CD8-positive, alpha-beta memory T cell (primary cell): ENCODE data around the gene HLA-F. TPM values are rescaled to one million over a fixed set of nuclear protein-coding genes. Genes with fewer than 3 reads are reported as not detected.
A peak's percentile ranks its signal among the peaks of the same experiment; 100 is the strongest.

Experiments
- CTCF ChIA-PET: fragments of 350-600 bp; sonication (Branson Sonifier 250); formaldehyde crosslinking; loops from one replicate; lab custom pipeline; 2021; ENCODE audit warnings: antibody characterized with exemption; lab: Charles Lee
- POLR2A ChIA-PET: fragments of 350-600 bp; sonication (Branson Sonifier 250); formaldehyde crosslinking; loops from one replicate; lab custom pipeline; 2021; ENCODE audit warnings: antibody characterized with exemption; lab: Charles Lee
- DNase-seq, 5 donors: peaks; one replicate each; pipeline versions ENCODE4 v3.0.0 to v3.0.0-alpha.2; 2020 to 2022; ENCODE audit warnings: mixed read lengths in 1 of 5
- H3K27ac ChIP-seq: one replicate; pipeline ENCODE4 v1.7.0; 2013; ENCODE audit warnings: low read depth, mild to moderate bottlenecking, low read length, moderate library complexity
- H3K27me3 ChIP-seq: 2 replicates; pipeline ENCODE4 v1.7.0; 2013; ENCODE audit warnings: low read length, mild to moderate bottlenecking; ENCODE audit not compliant: insufficient read depth, poor library complexity, severe bottlenecking
- H3K36me3 ChIP-seq: 2 replicates; pipeline ENCODE4 v1.7.0; 2013; ENCODE audit warnings: mild to moderate bottlenecking, low read length, moderate library complexity; ENCODE audit not compliant: insufficient read depth
- H3K4me1 ChIP-seq: 2 replicates; pipeline ENCODE4 v1.7.0; 2013; ENCODE audit warnings: mild to moderate bottlenecking, low read length, moderate library complexity; ENCODE audit not compliant: insufficient read depth
- H3K4me3 ChIP-seq: 2 replicates; pipeline ENCODE4 v1.7.0; 2013; ENCODE audit warnings: mild to moderate bottlenecking, low read length
- H3K9me3 ChIP-seq: 2 replicates; pipeline ENCODE4 v1.7.0; 2013; ENCODE audit warnings: mild to moderate bottlenecking, low read length
- H3K27ac Mint-ChIP-seq, 8 donors: one replicate each; pipeline ENCODE4 v1.8.0; 2020 to 2021; ENCODE audit warnings: mixed read lengths in 8 of 8, mild to moderate bottlenecking in 6 of 8, inconsistent platforms in 3 of 8, moderate library complexity in 3 of 8
- H3K27me3 Mint-ChIP-seq, 2 donors: one replicate each; pipeline ENCODE4 v1.8.0; 2020 to 2021; ENCODE audit warnings: mixed read lengths in 2 of 2, mild to moderate bottlenecking in 1 of 2, moderate library complexity in 1 of 2
- H3K36me3 Mint-ChIP-seq, 3 donors: one replicate each; pipeline ENCODE4 v1.8.0; 2020 to 2021; ENCODE audit warnings: mixed read lengths in 3 of 3, inconsistent platforms in 1 of 3, mild to moderate bottlenecking in 1 of 3
- H3K4me1 Mint-ChIP-seq, 3 donors: one replicate each; pipeline ENCODE4 v1.8.0; 2020 to 2021; ENCODE audit warnings: mixed read lengths in 3 of 3, inconsistent platforms in 1 of 3, mild to moderate bottlenecking in 1 of 3
- H3K4me3 Mint-ChIP-seq, 7 donors: one replicate each; pipeline ENCODE4 v1.8.0; 2020 to 2021; ENCODE audit warnings: mixed read lengths in 7 of 7, mild to moderate bottlenecking in 6 of 7, moderate library complexity in 4 of 7, inconsistent platforms in 2 of 7
- H3K9me3 Mint-ChIP-seq, 5 donors: one replicate each; pipeline ENCODE4 v1.8.0; 2020 to 2022; ENCODE audit warnings: mixed read lengths in 5 of 5, mild to moderate bottlenecking in 3 of 5, moderate library complexity in 2 of 5, inconsistent platforms in 1 of 5
- polyA plus RNA-seq: library from polyadenylated mRNA; unstranded; fragments of 300-500 nt; fragmentation: Illumina TruSeq; gene quantifications from one replicate; pipeline ENCODE4 v1.2.3, GENCODE V29; 2021
- total RNA-seq, 2 experiments: library from RNA; stranded (reverse); gene quantifications; one replicate each; pipeline ENCODE4 v1.2.3, GENCODE V29; 2021

Gene HLA-F
- total and polyA plus RNA-seq, 3 experiments from 2014 or later: 222 to 500 (median 242) TPM

DNA sequence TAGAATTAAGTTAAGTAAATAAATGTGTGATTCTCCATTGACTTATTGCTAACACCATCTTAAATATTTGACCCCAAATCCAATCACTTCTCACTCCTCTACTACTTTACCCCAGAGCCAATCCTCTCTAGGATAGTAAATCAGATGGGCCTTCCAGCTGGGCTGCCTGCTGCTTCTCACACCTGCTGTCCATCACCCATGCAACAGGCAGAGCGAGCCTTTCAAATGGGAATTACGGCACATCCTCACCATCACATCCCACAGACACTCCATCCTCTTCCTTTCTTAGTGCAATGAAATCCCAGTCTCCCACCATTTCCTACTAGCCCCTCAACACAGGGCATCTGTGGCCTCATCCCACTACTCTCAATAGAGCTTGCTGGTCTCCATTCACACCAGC is 34.0 kb downstream of the HLA-F start:
- H3K4me1 Mint-ChIP-seq: peaks cover 9 to 24% (median 21%) of the 10 kb centered on the region in 3 donors
- POLR2A ChIA-PET: no interaction called here

DNA sequence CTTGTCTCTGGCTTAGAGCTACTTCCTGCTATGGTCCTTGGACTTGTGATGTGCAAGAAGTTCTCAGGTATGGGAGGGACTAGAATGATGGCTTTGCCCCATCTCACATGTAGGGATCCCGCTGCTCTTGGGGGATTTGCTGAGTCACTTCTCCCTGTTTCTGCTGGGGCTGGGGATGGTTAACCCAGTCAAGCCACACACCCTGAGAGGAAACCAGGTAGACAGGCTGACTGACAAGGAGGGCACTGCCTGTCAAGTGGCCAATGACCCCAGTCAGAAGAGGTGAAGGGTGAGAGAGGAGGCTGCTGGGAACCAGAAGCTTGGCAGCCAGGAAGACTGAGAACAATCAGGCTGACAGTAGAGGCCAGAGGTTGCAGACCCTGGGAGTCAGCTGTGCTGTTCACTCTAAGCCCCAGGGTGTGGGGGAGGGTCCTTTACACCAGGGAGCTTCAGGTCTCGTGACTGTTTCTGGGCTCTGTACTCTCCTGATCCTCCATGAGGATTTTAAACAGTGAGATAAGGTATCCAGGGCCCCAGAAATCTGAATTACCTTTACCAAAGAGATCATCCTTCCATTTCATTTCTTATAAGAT is 34.6 kb downstream of the HLA-F start:
- Histone ChIP-seq H3K4me1 (peaks cover 6% of the 10 kb centered on the region), H3K27me3 (no peaks in the 10 kb centered on the region), H3K27ac (no peak overlapping the region), H3K36me3 (no peaks in the 10 kb centered on the region), H3K4me3 (no peak overlapping the region), H3K9me3 (no peaks in the 10 kb centered on the region)
- ChIA-PET CTCF (interaction anchor here (1.7 kb wide), 1 partner anchor 20 kb away, joined by 5 read pairs; no protein-coding TSS in a partner anchor), POLR2A (no interaction called here)
- peak overlapping the region in 1 of 8 donors; percentile 91 for H3K27ac Mint-ChIP-seq
- H3K4me3 Mint-ChIP-seq: peak overlapping the region in 1 of 7 donors; percentile 32
- H3K36me3 Mint-ChIP-seq: peaks cover 0 to 3% (median 0%) of the 10 kb centered on the region in 3 donors
- no peak for DNase-seq
- peaks cover 6 to 21% (median 17%) of the 10 kb centered on the region in 3 donors for H3K4me1 Mint-ChIP-seq
- peaks cover 0 to 14% of the 10 kb centered on the region in 2 donors for H3K27me3 Mint-ChIP-seq
- H3K9me3 Mint-ChIP-seq: no peaks in the 10 kb centered on the region

More for the DNA sequence above, 34.0 kb downstream of the HLA-F start:
- Histone ChIP-seq H3K9me3 (no peaks in the 10 kb centered on the region), H3K27me3 (no peaks in the 10 kb centered on the region), H3K27ac (no peak overlapping the region), H3K4me1 (peaks cover 6% of the 10 kb centered on the region), H3K4me3 (no peak overlapping the region), H3K36me3 (no peaks in the 10 kb centered on the region)
- DNase-seq: no peak
- peaks cover 0 to 6% (median 0%) of the 10 kb centered on the region in 3 donors for H3K36me3 Mint-ChIP-seq
- H3K27me3 Mint-ChIP-seq: peaks cover 0 to 14% of the 10 kb centered on the region in 2 donors
- H3K27ac Mint-ChIP-seq: peak overlapping the region in 1 of 8 donors; percentile 91
- peak overlapping the region in 1 of 7 donors; percentile 32 for H3K4me3 Mint-ChIP-seq
- CTCF ChIA-PET: interaction anchor here (1.4 to 1.7 kb wide), 2 partner anchors 19 kb away, joined by 5 to 6 read pairs; no protein-coding TSS in a partner anchor
- H3K9me3 Mint-ChIP-seq: no peaks in the 10 kb centered on the region

DNA sequence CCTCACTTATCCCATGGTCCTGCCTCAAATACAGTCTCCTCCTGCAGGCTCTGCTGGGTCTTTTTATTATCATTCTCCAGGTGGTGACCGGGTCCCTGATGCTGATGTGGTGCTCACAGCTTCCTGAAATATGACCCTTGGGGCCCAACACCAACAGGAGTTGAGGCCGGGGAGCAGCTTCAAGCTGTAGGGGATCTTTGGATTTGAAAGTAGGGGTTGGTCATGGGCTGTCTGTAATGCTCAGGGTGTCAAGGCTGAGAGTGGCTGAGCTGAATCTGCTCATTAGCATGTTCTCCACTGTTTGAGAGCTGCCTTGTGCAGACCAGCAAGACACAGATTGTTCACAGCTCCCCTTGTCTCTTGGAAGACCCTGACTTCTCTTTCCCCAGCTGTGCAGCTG is 35.5 kb downstream of the HLA-F start:
- H3K9me3 ChIP-seq: no peaks in the 10 kb centered on the region
- no peaks in the 10 kb centered on the region for H3K9me3 Mint-ChIP-seq
- no peaks in the 10 kb centered on the region for H3K27me3 ChIP-seq
- H3K27me3 Mint-ChIP-seq: peaks cover 0 to 16% of the 10 kb centered on the region in 2 donors
- CTCF ChIA-PET: interaction anchor here (1.2 to 2.3 kb wide), 4 partner anchors 9 to 93 kb away, joined by 4 to 6 read pairs (median 4); no protein-coding TSS in a partner anchor
- no peak for DNase-seq
- H3K36me3 ChIP-seq: no peaks in the 10 kb centered on the region
- H3K4me3 Mint-ChIP-seq: peak overlapping the region in 1 of 7 donors; percentile 48
- H3K27ac ChIP-seq: no peak overlapping the region
- H3K4me1 Mint-ChIP-seq: peaks cover 0 to 16% (median 7%) of the 10 kb centered on the region in 3 donors
- H3K4me3 ChIP-seq: no peak overlapping the region
- POLR2A ChIA-PET: interaction anchor here (0.6 kb wide), 1 partner anchor 9 kb away, joined by 3 read pairs; no protein-coding TSS in a partner anchor
- H3K4me1 ChIP-seq: peaks cover under 1% of the 10 kb centered on the region
- H3K36me3 Mint-ChIP-seq: no peaks in the 10 kb centered on the region
- H3K27ac Mint-ChIP-seq: no peak overlapping the region

DNA sequence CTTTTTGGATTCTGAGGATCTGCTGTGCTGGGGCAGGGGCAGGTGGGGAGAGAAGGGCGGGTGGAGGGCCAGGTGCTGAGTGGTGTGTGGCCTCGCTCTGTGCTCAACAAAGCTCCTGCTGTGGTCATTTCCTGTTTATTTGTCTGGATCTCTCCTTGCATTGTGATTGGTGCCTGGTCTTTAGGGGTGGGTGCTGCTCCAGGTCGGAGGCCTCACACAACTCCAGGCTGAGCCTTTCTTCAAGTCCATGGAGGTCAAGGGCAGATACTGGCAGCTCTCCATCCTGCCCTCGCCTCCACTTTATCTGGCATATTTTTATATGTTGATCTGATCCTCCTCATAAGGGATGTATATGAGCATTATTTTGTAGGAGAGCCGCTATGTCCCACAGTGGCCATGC is 36.2 kb downstream of the HLA-F start:
- peak overlapping the region in 1 of 8 donors; percentile 52 for H3K27ac Mint-ChIP-seq
- no peak overlapping the region for H3K4me3 ChIP-seq
- peaks cover 0 to 16% (median 6%) of the 10 kb centered on the region in 3 donors for H3K4me1 Mint-ChIP-seq
- H3K27ac ChIP-seq: no peak overlapping the region
- H3K9me3 ChIP-seq: no peaks in the 10 kb centered on the region
- H3K9me3 Mint-ChIP-seq: no peaks in the 10 kb centered on the region
- H3K27me3 ChIP-seq: no peaks in the 10 kb centered on the region
- DNase-seq: no peak
- ChIA-PET POLR2A (no interaction called here), CTCF (interaction anchor here (1.2 to 2.3 kb wide), 3 partner anchors 8 to 94 kb away, joined by 4 to 6 read pairs (median 4); no protein-coding TSS in a partner anchor)
- peaks cover 0 to 16% of the 10 kb centered on the region in 2 donors for H3K27me3 Mint-ChIP-seq
- H3K4me1 ChIP-seq: no peaks in the 10 kb centered on the region
- H3K36me3 Mint-ChIP-seq: no peaks in the 10 kb centered on the region
- no peaks in the 10 kb centered on the region for H3K36me3 ChIP-seq
- H3K4me3 Mint-ChIP-seq: no peak overlapping the region

DNA sequence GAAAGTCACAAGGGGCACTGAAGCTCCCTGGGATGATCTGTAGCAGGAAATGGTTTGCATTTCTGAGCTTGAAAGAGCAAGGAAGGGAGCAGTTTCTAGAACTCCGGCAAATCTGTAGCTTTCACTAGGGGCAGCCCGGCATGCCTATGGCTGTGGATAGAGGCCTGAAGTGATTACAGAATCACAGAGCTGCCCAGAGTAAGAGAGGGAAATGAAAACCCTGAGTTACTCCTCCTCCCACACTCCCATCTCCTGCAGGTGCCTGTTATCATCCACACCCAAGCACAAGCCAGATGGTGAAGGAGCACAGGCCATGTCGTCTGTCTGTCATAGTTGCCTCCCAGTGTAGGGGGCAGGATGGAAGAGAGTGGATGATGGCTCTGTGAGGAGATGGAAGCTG is 37.1 kb downstream of the HLA-F start:
- H3K36me3 ChIP-seq: no peaks in the 10 kb centered on the region
- no peaks in the 10 kb centered on the region for H3K27me3 ChIP-seq
- H3K4me1 ChIP-seq: no peaks in the 10 kb centered on the region
- ChIA-PET POLR2A (no interaction called here), CTCF (interaction anchor here (2.3 kb wide), 1 partner anchor 95 kb away, joined by 6 read pairs; no protein-coding TSS in a partner anchor)
- H3K36me3 Mint-ChIP-seq: no peaks in the 10 kb centered on the region
- H3K9me3 ChIP-seq: no peaks in the 10 kb centered on the region
- H3K27me3 Mint-ChIP-seq: peaks cover 0 to 16% of the 10 kb centered on the region in 2 donors
- no peak overlapping the region for H3K4me3 Mint-ChIP-seq
- no peak overlapping the region for H3K27ac ChIP-seq
- H3K9me3 Mint-ChIP-seq: no peaks in the 10 kb centered on the region
- no peak overlapping the region for H3K27ac Mint-ChIP-seq
- peaks cover 0 to 13% (median 6%) of the 10 kb centered on the region in 3 donors for H3K4me1 Mint-ChIP-seq
- DNase-seq: no peak
- H3K4me3 ChIP-seq: no peak overlapping the region

DNA sequence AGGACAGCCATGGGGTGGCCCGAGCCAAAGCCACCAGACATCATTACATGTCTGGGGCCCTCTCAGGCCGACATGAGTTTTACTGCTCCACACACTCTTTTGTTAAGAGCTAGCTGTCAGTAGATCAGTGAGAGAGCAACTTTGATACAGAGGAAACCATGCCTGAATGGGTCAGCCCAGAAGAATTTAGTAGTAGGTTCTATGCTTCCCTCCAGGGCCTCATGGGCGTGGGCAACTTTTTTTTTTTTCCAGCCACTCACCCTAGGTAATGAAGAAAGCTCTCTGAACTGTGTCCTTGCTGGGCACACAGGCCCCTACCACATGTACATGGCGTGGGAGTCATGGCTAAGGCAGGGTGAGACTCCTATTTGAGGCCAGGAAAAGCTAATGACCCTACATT is 38.8 kb downstream of the HLA-F start:
- peaks cover 0 to 16% of the 10 kb centered on the region in 2 donors for H3K27me3 Mint-ChIP-seq
- ChIA-PET POLR2A (no interaction called here), CTCF (interaction anchor here (1.1 kb wide), 1 partner anchor 73 kb away, joined by 4 read pairs; no protein-coding TSS in a partner anchor)
- no peak for DNase-seq
- no peaks in the 10 kb centered on the region for H3K27me3 ChIP-seq
- H3K4me3 ChIP-seq: no peak overlapping the region
- no peaks in the 10 kb centered on the region for H3K36me3 ChIP-seq
- H3K27ac ChIP-seq: no peak overlapping the region
- no peaks in the 10 kb centered on the region for H3K9me3 ChIP-seq
- no peak overlapping the region for H3K4me3 Mint-ChIP-seq
- no peaks in the 10 kb centered on the region for H3K9me3 Mint-ChIP-seq
- no peaks in the 10 kb centered on the region for H3K36me3 Mint-ChIP-seq
- no peaks in the 10 kb centered on the region for H3K4me1 ChIP-seq
- no peak overlapping the region for H3K27ac Mint-ChIP-seq
- H3K4me1 Mint-ChIP-seq: peaks cover 0 to 6% (median 5%) of the 10 kb centered on the region in 3 donors

DNA sequence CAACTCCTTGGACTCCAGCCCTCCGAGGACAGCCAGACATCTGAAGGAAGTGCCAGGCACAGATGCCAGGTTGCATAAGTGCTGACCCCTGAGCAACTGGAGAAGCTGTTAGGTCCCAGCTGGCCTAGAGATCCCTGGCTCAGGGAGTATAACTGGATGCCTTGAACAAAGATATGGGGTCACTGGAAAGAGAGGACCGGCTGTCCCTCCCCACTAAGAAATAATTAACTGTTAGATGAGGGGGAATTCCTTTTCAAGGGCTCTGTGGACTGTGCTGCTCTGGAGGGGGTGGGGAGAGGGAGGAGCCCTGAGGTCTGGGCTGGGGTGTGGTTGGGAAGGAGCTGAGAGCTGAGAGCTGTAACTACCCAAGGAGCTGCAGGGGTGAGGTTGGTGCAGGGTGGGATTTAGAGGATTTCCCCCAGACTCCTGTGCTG is 39.6 kb downstream of the HLA-F start:
- Histone ChIP-seq H3K27me3 (no peaks in the 10 kb centered on the region), H3K4me3 (no peak overlapping the region), H3K36me3 (no peaks in the 10 kb centered on the region), H3K9me3 (no peaks in the 10 kb centered on the region), H3K4me1 (no peaks in the 10 kb centered on the region), H3K27ac (no peak overlapping the region)
- Mint-ChIP-seq H3K4me1 (peaks cover 0 to 6% (median 5%) of the 10 kb centered on the region in 3 donors), H3K27me3 (peaks cover 0 to 10% of the 10 kb centered on the region in 2 donors), H3K4me3 (no peak overlapping the region), H3K9me3 (no peaks in the 10 kb centered on the region), H3K36me3 (no peaks in the 10 kb centered on the region), H3K27ac (no peak overlapping the region)
- DNase-seq: no peak
- POLR2A ChIA-PET: no interaction called here
- CTCF ChIA-PET: interaction anchor here (1.1 kb wide), 1 partner anchor 72 kb away, joined by 4 read pairs; no protein-coding TSS in a partner anchor
